ENCODE measurements around the gene ACO2.
A peak's percentile ranks its signal among the peaks of the same experiment; 100 is the strongest.
"Not testable (repeated sequence)": the region's sequence is repeated elsewhere in the genome, so short reads cannot be mapped to it uniquely, and the experiment has no call there.

The ACO2 gene

DNA sequence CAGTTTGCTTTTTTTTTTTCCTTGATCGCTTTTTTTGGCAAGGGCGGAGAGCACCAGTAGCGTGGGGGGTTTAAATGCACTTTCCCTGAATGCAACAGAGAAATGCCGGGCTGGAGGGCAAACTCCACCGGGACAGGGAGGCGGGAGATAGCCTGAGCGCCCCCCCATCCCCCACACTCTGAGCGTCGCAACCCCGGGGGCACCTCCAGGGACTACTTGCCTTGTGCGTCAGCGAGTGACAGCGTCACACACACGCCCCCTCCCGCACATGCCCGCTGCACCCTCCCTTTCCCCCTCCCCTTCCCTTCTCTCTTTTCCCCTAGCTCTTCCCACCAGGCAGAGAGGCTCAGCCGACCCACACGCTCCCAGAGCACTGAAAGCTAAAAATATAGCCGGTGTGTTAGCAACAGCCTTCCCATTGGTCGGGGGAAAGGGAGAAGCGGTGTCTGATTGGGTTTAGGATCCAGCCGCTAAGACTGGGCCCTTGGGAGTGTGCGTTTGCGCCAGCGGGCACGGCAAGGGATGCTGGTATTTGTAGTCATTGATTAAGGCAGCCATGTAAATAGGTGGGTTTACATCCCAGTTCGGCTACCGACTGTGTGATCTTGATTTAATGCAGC lies 20.6 kb upstream of the ACO2 start:
- peak; percentile 96 for DNase-seq (ENCODE audit: low read depth)

DNA sequence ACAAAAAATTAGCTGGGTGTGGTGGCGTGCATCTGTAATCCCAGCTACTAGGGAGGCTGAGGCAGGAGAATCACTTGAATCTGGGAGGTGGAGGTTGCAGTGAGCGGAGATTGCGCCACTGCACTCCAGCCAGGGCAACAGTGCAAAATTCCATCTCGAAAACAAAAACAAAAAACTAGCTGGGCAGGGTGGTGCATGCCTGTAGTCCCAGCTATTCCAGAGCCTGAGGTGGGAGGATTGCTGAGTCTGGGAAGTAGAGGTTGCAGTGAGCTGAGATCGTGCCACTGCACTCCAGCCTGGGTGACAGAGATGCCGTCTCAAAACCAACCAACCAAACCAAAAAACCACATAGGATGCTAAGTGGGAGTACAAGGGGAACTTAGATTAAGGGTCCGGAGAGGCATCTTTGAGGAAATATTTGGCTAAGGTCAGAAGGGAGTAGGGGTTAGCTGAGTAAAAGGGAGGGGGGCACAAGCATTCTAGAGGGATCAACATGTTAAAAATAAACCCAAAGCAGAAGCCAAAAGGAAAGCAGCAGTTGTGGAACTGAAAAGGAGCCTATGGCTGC lies 10.7 kb upstream of the ACO2 start:
- DNase-seq (ENCODE audit: low read depth), result no peak

DNA sequence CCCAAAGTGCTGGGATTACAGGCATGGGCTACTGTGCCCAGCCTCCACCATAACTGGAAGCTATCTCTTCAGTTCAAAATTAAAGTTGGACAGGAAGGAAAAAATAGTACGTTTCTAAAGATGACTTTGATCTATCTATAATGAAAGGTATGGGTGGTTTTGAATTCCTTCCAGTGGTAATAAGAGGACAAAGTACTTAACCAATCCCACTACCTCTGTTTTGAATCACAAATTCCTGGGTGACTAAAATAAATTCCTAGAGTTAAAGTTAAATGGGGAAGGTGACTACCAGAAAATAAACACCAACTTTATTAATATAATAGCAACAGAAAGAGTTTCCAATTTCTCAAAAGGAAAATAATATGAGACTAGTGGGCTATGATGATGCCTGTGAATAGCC lies 9.5 kb upstream of the ACO2 start:
- DNase-seq (ENCODE audit: low read depth), result no peak

- not testable (repeated sequence) for DNase-seq (ENCODE audit: low read depth)
Observed at GRCh38 chr22:41460071-41460470, 8.8 kb upstream of the ACO2 start.

DNA sequence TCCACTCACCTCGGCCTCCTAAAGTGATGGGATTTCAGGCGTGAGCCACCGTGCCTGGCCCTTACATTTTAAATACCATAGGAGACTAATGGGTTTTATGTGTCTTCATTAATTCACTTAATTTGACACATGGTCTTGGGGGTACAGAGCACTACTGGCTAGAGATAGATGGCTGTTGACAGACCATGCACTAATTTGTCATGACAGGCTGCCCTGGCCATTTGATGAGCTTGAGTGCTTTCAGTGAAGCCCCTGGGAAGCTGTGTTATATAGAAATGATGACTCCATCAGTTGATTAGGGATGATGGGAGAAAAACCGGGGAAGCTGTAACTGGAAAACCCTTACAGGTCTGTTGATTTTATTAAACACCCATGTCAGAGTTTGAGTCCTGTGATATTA lies 7.0 kb upstream of the ACO2 start:
- DNase-seq (ENCODE audit: low read depth), result no peak

- DNase-seq (ENCODE audit: low read depth), result no peak
Observed at GRCh38 chr22:41469218-41469851, 418 bp downstream of the ACO2 start.

DNA sequence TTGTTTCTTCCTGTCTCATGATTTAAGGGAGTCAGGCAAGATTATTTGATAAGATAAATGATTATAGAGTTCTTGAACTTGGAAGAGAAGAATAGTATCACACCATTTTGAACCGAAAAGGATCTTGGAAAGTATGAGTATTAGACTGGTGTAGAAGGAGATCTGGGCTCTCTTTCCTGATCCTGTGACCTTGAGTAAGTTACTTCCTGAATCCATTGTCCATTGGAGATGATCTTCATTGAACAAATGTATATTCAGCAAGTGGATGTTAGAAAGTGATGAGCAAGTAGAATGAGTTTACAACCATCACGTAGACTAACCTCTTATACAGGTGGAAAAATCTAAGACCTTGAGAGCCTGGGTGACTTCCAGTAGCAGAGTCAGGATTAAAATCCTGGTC lies 2.0 kb downstream of the ACO2 start:
- DNase-seq (ENCODE audit: low read depth), result no peak

- DNase-seq (ENCODE audit: low read depth), result no peak
Observed at GRCh38 chr22:41471568-41471967, 2.7 kb downstream of the ACO2 start.

DNA sequence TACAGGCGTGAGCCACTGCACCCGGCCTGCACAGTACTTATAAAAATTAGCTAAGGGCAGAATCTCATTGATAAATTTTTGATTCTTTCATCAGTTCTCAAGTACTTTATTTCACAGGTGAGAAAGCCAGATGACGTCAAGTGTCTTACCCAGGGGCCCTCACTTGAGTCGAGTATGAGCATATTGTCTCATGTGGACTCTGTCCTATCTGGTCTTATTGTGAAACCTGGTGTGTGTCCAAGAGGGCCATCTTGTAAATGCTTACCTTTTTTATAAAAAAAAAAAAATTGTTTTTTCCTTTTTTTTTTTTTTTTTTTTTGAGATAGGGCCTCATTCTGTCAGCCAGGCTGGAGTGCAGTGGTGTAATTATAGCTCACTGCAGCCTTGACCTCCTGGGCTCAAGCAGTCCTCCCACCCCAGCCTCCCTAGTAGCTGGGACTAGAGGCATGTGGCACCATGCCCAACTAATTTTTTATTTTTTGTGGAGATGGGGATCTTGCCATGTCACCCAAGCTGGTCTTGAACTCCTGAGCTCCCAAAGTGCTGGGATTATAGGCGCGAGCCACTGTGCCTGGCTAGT lies 6.0 kb downstream of the ACO2 start:
- DNase-seq (ENCODE audit: low read depth), result no peak

DNA sequence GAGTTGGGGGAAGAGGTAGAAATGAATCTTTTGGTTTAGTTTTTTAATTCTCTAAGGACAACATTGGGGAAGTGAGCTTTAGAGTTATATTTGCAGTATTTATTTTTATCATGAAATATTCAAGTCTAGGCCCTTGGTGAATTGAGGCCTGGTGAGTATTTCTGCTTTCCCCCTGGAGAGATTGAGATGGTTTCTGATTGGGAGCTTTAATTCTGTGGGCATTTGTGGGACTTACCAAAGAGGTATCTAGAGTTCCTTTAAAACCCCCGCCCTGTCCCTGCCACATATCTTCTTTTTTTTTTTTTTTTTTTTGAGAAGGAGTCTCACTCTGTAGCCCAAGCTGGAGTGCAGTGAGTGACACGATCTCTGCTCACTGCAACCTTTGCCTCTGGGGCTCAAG lies 9.6 kb downstream of the ACO2 start:
- DNase-seq (ENCODE audit: low read depth), result no peak

DNA sequence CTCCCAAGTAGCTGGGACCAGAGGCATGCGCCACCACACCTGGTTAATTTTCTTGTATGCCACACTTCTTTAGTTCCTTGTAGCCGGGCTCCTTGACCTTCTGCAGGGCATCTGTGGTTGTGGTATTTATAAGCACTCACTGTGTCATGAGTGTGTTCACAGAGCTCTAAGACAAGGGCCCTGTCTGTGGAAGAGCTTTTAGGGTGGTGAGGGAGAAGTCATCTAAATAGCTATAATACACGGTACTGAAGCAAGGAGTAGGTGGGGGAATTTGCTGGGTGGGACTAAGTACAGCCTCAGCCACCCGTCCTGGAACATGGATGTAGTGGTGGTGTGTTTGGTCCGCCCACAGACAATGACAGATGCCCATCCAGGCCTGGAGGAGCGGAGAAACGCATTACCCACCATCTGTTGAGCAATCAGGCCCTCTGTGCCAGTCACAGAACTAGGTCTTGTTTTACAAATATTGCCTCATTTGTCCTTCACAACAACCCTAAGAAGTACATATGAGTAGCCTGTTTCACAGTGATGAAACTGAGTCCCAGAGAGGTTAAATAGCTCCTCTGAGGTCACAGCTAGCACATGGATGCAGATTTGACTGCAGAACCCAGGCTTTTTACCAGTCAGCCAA lies 10.1 kb downstream of the ACO2 start:
- no peak for DNase-seq (ENCODE audit: low read depth)

- no peak for DNase-seq (ENCODE audit: low read depth)
Observed at GRCh38 chr22:41479671-41480396, 10.9 kb downstream of the ACO2 start.

DNA sequence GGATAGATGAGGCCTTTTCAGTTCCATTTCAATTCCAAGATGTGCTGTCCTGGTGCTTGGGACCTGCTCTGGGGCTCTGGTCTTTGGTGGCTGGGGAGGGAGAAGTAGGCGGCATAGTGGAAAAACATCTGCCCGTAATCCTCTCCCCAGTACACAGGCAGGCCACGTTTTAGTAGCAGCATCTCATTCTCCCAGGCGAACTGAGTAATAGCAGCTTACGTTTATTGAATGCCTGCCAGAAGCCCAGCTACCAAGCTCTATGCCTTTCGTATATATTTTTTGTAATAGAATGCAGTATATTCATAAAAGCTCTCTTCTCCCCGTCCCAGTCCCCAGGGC lies 11.4 kb downstream of the ACO2 start:
- no peak for DNase-seq (ENCODE audit: low read depth)

- DNase-seq (ENCODE audit: low read depth), result no peak
Observed at GRCh38 chr22:41481131-41481830, 12.4 kb downstream of the ACO2 start.

GRCh38 chr22:41481925-41482318 lies 13.0 kb downstream of the ACO2 start:
- no peak for DNase-seq (ENCODE audit: low read depth)

DNA sequence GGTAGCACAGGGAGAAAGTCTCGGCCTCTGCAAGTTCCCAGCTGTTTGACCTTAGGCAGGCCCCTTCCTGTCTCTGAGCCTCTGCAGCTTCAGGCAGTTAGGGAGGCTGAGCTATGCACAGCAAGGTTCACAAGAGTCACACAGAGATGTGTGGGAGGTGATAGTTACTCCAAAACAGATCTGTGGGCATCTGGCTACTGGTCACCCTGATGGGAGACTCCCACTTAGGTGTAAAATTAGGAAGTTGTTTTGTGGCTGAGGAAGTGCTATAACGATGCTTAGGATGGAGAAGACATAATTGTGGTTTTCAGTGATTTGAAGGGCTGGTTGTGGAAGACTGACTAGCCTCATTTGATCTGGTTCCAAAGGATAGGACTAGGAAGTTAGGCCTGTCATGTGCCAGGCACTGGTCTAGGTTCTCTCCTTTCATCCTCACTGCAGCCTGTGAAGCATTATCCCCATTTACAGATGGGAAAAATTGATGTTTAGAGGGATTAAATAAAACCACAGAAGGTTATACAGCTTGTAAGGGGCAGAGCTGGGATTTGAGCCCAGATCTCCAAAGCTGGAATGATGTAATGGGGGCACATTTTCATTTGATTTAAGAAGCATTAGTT lies 13.5 kb downstream of the ACO2 start:
- no peak for DNase-seq (ENCODE audit: low read depth)

DNA sequence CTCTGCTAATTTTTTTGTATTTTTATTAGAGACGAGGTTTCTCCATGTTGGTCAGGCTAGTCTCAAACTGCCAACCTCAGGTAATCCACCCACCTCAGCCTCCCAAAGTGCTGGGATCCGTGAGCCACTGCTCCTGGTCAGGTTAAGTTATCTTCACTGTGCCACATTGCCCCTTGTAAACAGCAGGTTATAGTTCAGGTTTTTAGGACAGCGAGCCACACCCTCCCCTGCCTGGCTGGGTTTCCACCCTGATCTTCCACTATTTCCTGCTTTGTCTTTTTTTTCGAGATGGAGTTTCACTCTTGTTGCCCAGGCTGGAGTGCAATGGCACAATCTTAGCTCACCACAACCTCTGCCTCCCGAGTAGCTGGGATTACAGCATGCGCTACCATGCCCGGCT lies 16.1 kb downstream of the ACO2 start:
- DNase-seq (ENCODE audit: low read depth), result no peak

- DNase-seq (ENCODE audit: low read depth), result no peak
Observed at GRCh38 chr22:41487037-41487935, 18.4 kb downstream of the ACO2 start.

DNA sequence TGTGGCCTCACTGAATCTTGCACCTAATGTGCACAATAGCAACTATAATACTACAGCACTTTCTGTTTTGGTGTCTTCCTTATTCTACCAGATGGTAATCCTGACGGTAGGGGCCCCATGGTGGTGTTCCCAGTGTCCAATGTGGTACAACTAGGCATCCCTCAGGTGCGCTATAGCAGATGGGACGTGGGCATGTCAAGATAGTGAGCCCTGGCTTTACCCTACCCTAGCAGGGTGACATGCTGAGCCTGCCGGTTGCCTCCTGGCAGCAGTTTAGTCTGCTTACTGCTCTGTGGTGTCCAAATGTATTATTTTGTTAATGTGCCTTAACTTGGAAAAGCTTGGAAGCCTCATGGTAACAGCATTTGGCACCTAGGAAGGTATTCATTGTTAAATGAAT lies 19.2 kb downstream of the ACO2 start:
- no peak for DNase-seq (ENCODE audit: low read depth)

Measured in HS-27A (cell line).